Measurements from ENCODE around the gene HRC.

The HRC gene

DNA sequence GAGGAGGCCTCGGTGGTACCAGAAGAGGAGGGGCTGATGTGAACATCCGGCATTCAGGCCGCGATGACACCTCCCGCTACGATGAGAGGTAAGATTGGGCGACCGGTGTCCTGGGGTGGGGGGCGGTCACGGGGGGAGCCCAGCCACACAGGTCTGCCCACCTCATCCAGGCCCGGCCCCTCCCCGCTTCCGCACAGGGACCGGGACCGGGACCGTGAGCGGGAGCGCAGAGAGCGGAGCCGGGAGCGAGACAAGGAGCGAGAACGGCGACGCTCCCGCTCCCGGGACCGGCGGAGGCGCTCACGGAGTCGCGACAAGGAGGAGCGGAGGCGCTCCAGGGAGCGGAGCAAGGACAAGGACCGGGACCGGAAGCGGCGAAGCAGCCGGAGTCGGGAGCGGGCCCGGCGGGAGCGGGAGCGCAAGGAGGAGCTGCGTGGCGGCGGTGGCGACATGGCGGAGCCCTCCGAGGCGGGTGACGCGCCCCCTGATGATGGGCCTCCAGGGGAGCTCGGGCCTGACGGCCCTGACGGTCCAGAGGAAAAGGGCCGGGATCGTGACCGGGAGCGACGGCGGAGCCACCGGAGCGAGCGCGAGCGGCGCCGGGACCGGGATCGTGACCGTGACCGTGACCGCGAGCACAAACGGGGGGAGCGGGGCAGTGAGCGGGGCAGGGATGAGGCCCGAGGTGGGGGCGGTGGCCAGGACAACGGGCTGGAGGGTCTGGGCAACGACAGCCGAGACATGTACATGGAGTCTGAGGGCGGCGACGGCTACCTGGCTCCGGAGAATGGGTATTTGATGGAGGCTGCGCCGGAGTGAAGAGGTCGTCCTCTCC lies 47.4 kb downstream of the HRC start:
- ATAC-seq: no peak
- TF ChIP-seq ISL1 (CRISPR knock-in tag; IDR thresholded peaks at IDR 0.05): no peak
- TF ChIP-seq, protein P1, sequence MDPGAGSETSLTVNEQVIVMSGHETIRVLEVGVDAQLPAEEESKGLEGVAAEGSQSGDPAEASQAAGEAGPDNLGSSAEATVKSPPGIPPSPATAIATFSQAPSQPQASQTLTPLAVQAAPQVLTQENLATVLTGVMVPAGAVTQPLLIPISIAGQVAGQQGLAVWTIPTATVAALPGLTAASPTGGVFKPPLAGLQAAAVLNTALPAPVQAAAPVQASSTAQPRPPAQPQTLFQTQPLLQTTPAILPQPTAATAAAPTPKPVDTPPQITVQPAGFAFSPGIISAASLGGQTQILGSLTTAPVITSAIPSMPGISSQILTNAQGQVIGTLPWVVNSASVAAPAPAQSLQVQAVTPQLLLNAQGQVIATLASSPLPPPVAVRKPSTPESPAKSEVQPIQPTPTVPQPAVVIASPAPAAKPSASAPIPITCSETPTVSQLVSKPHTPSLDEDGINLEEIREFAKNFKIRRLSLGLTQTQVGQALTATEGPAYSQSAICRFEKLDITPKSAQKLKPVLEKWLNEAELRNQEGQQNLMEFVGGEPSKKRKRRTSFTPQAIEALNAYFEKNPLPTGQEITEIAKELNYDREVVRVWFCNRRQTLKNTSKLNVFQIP (CRISPR knock-in tag; IDR thresholded peaks at IDR 0.05; ENCODE audit: borderline replicate concordance, low read depth): no peak
- TF ChIP-seq RARB (CRISPR knock-in tag; IDR thresholded peaks at IDR 0.05): no peak
- TF ChIP-seq ZNF8 (CRISPR knock-in tag; IDR thresholded peaks at IDR 0.05): no peak
- TF ChIP-seq ZFP30 (CRISPR knock-in tag; IDR thresholded peaks at IDR 0.05): no peak
- TF ChIP-seq TOX (CRISPR knock-in tag; IDR thresholded peaks at IDR 0.05; ENCODE audit: borderline replicate concordance): no peak
- no peak for TF ChIP-seq ZNF70 (CRISPR knock-in tag; IDR thresholded peaks at IDR 0.05)
- TF ChIP-seq, protein P2, sequence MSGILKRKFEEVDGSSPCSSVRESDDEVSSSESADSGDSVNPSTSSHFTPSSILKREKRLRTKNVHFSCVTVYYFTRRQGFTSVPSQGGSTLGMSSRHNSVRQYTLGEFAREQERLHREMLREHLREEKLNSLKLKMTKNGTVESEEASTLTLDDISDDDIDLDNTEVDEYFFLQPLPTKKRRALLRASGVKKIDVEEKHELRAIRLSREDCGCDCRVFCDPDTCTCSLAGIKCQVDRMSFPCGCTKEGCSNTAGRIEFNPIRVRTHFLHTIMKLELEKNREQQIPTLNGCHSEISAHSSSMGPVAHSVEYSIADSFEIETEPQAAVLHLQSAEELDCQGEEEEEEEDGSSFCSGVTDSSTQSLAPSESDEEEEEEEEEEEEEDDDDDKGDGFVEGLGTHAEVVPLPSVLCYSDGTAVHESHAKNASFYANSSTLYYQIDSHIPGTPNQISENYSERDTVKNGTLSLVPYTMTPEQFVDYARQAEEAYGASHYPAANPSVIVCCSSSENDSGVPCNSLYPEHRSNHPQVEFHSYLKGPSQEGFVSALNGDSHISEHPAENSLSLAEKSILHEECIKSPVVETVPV (CRISPR knock-in tag; IDR thresholded peaks at IDR 0.05): no peak
- TF ChIP-seq, protein P3, sequence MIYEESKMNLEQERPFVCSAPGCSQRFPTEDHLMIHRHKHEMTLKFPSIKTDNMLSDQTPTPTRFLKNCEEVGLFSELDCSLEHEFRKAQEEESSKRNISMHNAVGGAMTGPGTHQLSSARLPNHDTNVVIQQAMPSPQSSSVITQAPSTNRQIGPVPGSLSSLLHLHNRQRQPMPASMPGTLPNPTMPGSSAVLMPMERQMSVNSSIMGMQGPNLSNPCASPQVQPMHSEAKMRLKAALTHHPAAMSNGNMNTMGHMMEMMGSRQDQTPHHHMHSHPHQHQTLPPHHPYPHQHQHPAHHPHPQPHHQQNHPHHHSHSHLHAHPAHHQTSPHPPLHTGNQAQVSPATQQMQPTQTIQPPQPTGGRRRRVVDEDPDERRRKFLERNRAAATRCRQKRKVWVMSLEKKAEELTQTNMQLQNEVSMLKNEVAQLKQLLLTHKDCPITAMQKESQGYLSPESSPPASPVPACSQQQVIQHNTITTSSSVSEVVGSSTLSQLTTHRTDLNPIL (CRISPR knock-in tag; IDR thresholded peaks at IDR 0.05; ENCODE audit: low read depth): no peak
- no peak for TF ChIP-seq BACH2 (CRISPR knock-in tag; IDR thresholded peaks at IDR 0.05; ENCODE audit: borderline replicate concordance)
- TF ChIP-seq, protein P4, sequence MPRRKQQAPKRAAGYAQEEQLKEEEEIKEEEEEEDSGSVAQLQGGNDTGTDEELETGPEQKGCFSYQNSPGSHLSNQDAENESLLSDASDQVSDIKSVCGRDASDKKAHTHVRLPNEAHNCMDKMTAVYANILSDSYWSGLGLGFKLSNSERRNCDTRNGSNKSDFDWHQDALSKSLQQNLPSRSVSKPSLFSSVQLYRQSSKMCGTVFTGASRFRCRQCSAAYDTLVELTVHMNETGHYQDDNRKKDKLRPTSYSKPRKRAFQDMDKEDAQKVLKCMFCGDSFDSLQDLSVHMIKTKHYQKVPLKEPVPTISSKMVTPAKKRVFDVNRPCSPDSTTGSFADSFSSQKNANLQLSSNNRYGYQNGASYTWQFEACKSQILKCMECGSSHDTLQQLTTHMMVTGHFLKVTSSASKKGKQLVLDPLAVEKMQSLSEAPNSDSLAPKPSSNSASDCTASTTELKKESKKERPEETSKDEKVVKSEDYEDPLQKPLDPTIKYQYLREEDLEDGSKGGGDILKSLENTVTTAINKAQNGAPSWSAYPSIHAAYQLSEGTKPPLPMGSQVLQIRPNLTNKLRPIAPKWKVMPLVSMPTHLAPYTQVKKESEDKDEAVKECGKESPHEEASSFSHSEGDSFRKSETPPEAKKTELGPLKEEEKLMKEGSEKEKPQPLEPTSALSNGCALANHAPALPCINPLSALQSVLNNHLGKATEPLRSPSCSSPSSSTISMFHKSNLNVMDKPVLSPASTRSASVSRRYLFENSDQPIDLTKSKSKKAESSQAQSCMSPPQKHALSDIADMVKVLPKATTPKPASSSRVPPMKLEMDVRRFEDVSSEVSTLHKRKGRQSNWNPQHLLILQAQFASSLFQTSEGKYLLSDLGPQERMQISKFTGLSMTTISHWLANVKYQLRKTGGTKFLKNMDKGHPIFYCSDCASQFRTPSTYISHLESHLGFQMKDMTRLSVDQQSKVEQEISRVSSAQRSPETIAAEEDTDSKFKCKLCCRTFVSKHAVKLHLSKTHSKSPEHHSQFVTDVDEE (CRISPR knock-in tag; IDR thresholded peaks at IDR 0.05): no peak
- no peak for TF ChIP-seq CSDC2 (CRISPR knock-in tag; IDR thresholded peaks at IDR 0.05)

DNA sequence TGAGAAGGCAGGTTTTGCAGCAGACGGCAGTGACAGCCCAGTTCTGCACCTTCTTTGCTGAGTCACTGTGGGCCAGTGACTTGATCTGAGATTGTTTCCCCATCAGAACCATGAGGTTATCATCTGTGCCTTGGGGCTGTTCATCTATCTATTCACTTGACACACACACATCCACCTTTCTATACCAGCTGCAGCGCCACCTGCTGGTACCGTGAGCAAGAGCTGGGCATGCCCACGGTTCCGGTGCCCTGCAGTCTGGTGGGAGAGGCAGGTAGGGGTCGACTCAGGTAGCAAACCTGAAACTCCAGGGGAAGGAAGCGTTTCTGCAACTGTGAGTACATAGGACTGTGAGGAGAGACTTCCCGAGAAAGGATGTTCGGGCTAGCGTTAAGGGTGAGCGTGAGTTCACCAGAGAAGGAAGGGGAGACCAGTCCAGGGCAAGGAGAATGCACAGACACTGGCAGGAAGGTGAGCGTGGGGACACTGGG lies 48.5 kb downstream of the HRC start:
- TF ChIP-seq ZNF565 (CRISPR knock-in tag; conservative IDR thresholded peaks at IDR 0.05; ENCODE audit: low read depth): no peak
- ATAC-seq: peak; percentile 68

DNA sequence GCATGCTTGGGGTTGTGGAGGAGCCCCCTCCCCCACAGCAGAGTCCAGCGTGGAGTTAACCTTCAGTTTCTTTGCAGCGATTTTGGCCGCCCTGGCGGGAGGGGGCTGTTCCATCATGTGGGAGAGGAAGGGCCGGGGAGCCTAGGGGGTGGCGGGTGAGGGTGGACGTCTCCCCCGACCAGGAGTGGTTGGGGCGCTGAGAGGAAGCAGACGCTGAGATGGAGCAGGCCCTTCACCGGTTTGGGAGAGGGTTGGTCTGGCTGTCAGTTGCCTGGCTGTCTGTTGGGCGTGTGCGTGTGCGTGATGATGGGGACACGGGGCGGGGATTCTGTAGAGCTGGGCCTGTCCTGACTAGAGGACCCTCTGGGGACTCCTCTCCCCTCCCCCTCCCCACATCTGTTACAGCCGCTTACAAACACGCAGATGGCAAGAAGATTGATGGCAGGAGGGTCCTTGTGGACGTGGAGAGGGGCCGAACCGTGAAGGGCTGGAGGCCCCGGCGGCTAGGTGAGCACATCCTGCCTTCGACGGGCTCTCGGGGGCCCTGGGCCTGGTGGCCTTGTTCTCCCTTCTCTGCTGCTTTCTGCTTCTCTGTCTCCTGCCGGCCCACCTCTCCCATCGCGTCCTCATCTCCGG lies 50.8 kb downstream of the HRC start:
- TF ChIP-seq ZNF70 (CRISPR knock-in tag; IDR thresholded peaks at IDR 0.05): no peak
- no peak for TF ChIP-seq ZNF565 (CRISPR knock-in tag; conservative IDR thresholded peaks at IDR 0.05; ENCODE audit: low read depth)
- TF ChIP-seq SNAI2 (CRISPR knock-in tag; IDR thresholded peaks at IDR 0.05): no peak
- no peak for TF ChIP-seq PPARA (CRISPR knock-in tag; IDR thresholded peaks at IDR 0.05; ENCODE audit: borderline replicate concordance)
- TF ChIP-seq ZNF8 (CRISPR knock-in tag; IDR thresholded peaks at IDR 0.05): no peak
- TF ChIP-seq, protein P2 (CRISPR knock-in tag; IDR thresholded peaks at IDR 0.05): no peak
- no peak for TF ChIP-seq ZFP3 (CRISPR knock-in tag; IDR thresholded peaks at IDR 0.05)
- no peak for TF ChIP-seq ESRRG (CRISPR knock-in tag; IDR thresholded peaks at IDR 0.05)
- TF ChIP-seq ZC3H10 (CRISPR knock-in tag; IDR thresholded peaks at IDR 0.05): no peak
- TF ChIP-seq CSDC2 (CRISPR knock-in tag; IDR thresholded peaks at IDR 0.05): no peak
- no peak for TF ChIP-seq TOX (CRISPR knock-in tag; IDR thresholded peaks at IDR 0.05; ENCODE audit: borderline replicate concordance)
- no peak for TF ChIP-seq ZFP30 (CRISPR knock-in tag; IDR thresholded peaks at IDR 0.05)
- TF ChIP-seq, protein P3 (CRISPR knock-in tag; IDR thresholded peaks at IDR 0.05; ENCODE audit: low read depth): no peak
- no peak for TF ChIP-seq TCF4 (CRISPR knock-in tag; IDR thresholded peaks at IDR 0.05; ENCODE audit: borderline replicate concordance)
- TF ChIP-seq BACH2 (CRISPR knock-in tag; IDR thresholded peaks at IDR 0.05; ENCODE audit: borderline replicate concordance): no peak
- TF ChIP-seq, protein P1 (CRISPR knock-in tag; IDR thresholded peaks at IDR 0.05; ENCODE audit: borderline replicate concordance, low read depth): no peak
- no peak for ATAC-seq
